Omental fat pad (tissue), 4 donors: Measurements from ENCODE around the gene ITPR1. TPM values are rescaled to one million over a fixed set of nuclear protein-coding genes. Genes with fewer than 3 reads are reported as not detected.

Source experiments
- ATAC-seq: fragments of 150-250 bp; one replicate; pipeline ENCODE4 v1.9.1; 2016; ENCODE audit warnings: mild to moderate bottlenecking, moderate library complexity; ENCODE audit not compliant: low FRiP score
- DNase-seq: peaks from one replicate; pipeline ENCODE4 v3.0.0-alpha.2; 2019; ENCODE audit warnings: low spot score
- CTCF ChIP-seq, 3 donors: fragments of 450-650 bp; IDR thresholded peaks; one replicate each; pipeline ENCODE4 v1.5.1; 2016 to 2017; ENCODE audit warnings: antibody characterized with exemption in 3 of 3, mild to moderate bottlenecking in 3 of 3, moderate library complexity in 2 of 3
- total RNA-seq, 4 donors: library from RNA; depleted of rRNA; stranded (reverse); fragments of >200 nt; gene quantifications; one replicate each; pipeline ENCODE4 v1.1.0, GENCODE V29; 2016

ITPR1 gene
- total RNA-seq, 4 donors from 2014 or later = 38.3 to 58.5 (median 41.3) TPM

GRCh38 chr3:4471907-4472306, 21.2 kb upstream of the ITPR1 start:
- DNase-seq (no peak), ATAC-seq (no peak)
- no peak for TF ChIP-seq CTCF (IDR thresholded peaks at IDR 0.05)

DNA sequence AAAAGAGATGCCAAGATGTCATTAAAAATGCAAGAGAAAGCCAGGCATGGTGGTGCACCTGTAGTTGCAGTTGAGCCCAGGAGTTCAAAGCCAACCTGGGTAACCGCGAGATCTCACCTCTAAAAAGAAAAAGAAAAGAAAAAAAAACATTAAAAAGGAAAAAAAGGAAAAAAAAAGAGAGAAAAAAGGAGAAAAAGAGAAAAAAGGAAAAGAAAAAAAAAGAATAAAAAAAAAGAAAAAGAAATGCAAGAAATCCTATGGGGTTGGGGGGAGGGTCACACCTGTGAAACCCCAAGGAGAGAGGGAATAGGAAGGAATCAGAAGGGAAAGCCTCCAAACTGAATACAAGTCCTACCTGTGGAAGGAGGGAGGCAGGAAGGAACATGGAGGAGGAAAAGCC, 20.8 kb upstream of the ITPR1 start:
- no peak for ATAC-seq
- no peak for DNase-seq
- no peak for TF ChIP-seq CTCF (IDR thresholded peaks at IDR 0.05)

DNA sequence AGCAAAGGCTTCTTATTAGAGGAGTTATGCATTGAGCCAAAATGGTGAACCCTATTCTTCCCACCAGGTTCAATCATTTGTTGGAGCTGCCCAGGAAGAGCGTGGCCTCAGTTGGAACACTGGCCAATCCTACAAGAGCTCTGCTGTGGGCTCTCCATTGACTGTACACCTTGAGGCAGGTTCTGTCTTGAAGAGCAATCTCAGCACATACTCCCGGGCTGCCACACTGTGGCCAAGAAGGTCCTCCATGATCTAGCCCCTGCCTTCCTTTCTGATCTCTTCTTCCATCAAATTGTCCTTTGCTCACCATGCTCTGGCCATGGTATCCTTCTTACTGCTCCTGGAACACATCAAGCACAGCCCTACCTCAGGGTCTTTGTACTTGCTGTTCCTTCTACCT, 20.4 kb upstream of the ITPR1 start:
- no peak for TF ChIP-seq CTCF (IDR thresholded peaks at IDR 0.05)
- no peak for DNase-seq
- no peak for ATAC-seq

- DNase-seq = no peak
- no peak for ATAC-seq
- no peak for TF ChIP-seq CTCF (IDR thresholded peaks at IDR 0.05)
Observed at GRCh38 chr3:4474683-4475490, 18.3 kb upstream of the ITPR1 start.

DNA sequence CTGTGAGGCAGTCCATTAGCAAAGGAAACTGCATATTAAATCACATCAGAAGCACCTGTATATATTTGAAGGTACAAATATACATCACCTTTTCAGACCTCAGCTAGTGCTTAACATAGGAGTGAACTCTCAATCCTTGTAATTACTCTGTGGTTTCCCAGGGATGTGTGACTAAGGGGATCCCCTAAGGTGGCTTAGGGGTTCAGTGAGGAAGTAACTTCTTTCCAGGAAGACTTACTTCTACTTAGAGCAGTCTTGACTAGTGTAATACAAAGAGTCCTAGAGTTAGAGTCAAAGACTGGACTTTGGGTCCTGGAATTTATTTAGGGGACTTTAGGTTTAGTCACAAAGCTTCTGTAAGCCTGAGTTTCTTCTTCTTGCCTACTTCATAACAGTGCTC, 17.3 kb upstream of the ITPR1 start:
- DNase-seq (no peak), ATAC-seq (no peak)
- no peak for TF ChIP-seq CTCF (IDR thresholded peaks at IDR 0.05)

- DNase-seq (no peak), ATAC-seq (no peak)
- no peak for TF ChIP-seq CTCF (IDR thresholded peaks at IDR 0.05)
Observed at GRCh38 chr3:4476496-4476895, 16.7 kb upstream of the ITPR1 start.

DNA sequence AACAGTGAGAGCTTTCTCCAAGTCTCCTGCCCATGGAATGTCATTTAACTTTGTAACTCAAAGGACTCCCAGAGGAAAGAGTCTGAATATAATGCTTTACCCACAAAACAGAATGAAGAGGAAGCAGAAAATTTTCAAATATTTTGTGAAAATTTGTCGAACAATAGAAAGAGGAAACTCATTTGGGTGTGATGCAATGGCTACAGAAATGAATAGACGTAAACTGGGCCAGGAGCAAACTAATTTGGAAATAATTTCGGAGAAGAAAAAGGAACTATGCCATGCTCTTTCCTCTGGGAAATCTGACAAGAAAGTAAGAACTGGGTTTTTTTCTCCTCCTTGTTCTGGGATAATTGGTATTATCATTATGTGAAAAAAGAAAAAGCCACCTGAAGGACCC, 14.9 kb upstream of the ITPR1 start:
- TF ChIP-seq CTCF (IDR thresholded peaks at IDR 0.05) = no peak
- ATAC-seq (no peak), DNase-seq (no peak)
